GM12891 (cell line): ENCODE results near the gene RFC5.
"Not testable (repeated sequence)": the region's sequence is repeated elsewhere in the genome, so short reads cannot be mapped to it uniquely, and the experiment has no call there.

Experiments
- DNase-seq: peaks from one replicate; pipeline ENCODE4 v3.0.0; 2011; ENCODE audit warnings: low spot score; ENCODE audit not compliant: insufficient read length
- FAIRE-seq: peaks from 2 replicates; lab custom pipeline; 2011; peaks lifted over from hg19 to GRCh38; lab: Jason Lieb, UNC
- PAX5 ChIP-seq: IDR thresholded peaks from 2 replicates; pipeline ENCODE4 v1.6.1; 2011; ENCODE audit warnings: low read length, moderate library complexity, mild to moderate bottlenecking; ENCODE audit not compliant: insufficient read depth, severe bottlenecking
- POLR2A ChIP-seq: IDR thresholded peaks from 2 replicates; pipeline ENCODE4 v1.6.1; 2011; ENCODE audit warnings: low read depth, low read length, control low read depth
- POLR2AphosphoS5 ChIP-seq: IDR thresholded peaks from 2 replicates; pipeline ENCODE4 v1.6.1; 2011; ENCODE audit warnings: low read depth, low read length, control low read depth
- POU2F2 ChIP-seq: IDR thresholded peaks from 2 replicates; pipeline ENCODE4 v1.6.1; 2011; ENCODE audit warnings: low read depth, mild to moderate bottlenecking, control low read depth, low read length, moderate library complexity
- SPI1 ChIP-seq: IDR thresholded peaks from 2 replicates; pipeline ENCODE4 v1.6.1; 2011; ENCODE audit warnings: low read depth, low read length, control low read depth
- TAF1 ChIP-seq: IDR thresholded peaks from 2 replicates; pipeline ENCODE4 v1.6.1; 2011; ENCODE audit warnings: low read depth, low read length, control low read depth

Gene RFC5

GRCh38 chr12:118013283-118013682 lies 3.2 kb upstream of the RFC5 start:
- TF ChIP-seq PAX5 (no peak), POLR2AphosphoS5 (no peak), POU2F2 (no peak)
- DNase-seq, result no peak
- FAIRE-seq, result no peak

GRCh38 chr12:118015306-118015705 lies 1.2 kb upstream of the RFC5 start:
- TF ChIP-seq POLR2AphosphoS5, result no peak
- TF ChIP-seq PAX5, result no peak
- TF ChIP-seq SPI1, result no peak
- no peak for TF ChIP-seq TAF1
- TF ChIP-seq POLR2A, result no peak
- no peak for TF ChIP-seq POU2F2
- DNase-seq, result no peak
- no peak for FAIRE-seq

- DNase-seq (no peak), FAIRE-seq (no peak)
- TF ChIP-seq SPI1 (no peak), POU2F2 (no peak), POLR2A (no peak), POLR2AphosphoS5 (no peak), TAF1 (no peak), PAX5 (no peak)
Measured at GRCh38 chr12:118015944-118016343, 559 bp upstream of the RFC5 start.

- FAIRE-seq (no peak), DNase-seq (no peak)
- no peak for TF ChIP-seq POU2F2
- TF ChIP-seq POLR2A, result no peak
- TF ChIP-seq SPI1, result no peak
- no peak for TF ChIP-seq POLR2AphosphoS5
- TF ChIP-seq PAX5, result no peak
- TF ChIP-seq TAF1, result no peak
Measured at GRCh38 chr12:118017926-118018325, 1.4 kb downstream of the RFC5 start.

GRCh38 chr12:118020036-118020435 lies 3.5 kb downstream of the RFC5 start:
- no peak for FAIRE-seq

DNA sequence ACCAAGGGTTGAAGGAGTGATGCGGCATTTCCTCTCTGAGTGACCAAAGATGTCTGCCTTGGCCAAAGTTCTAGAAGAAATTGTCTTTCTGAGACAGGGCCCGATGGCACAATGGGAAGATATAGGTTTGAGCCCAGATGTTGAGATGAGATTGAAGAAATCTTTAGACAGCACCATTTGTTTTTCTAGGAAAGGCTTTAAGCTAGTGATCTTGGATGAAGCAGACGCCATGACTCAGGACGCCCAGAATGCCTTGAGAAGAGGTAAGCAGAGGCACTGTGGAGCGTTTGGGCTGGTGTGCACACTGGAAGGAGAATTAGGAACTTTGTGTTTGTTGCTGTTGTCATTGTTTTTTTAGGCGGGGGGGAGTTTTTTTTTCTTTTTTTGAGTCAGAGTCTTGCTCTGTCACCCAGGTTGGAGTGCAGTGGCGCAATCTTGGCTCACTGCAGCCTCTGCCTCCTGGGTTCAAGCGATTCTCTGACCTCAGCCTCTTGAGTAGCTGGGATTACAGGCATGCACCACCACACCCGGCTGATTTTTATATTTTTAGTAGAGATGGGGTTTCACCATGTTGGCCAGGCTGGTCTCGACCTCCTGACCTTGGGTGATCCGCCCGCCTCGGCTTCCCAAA lies 5.7 kb downstream of the RFC5 start:
- FAIRE-seq, result not testable (repeated sequence)

More at GRCh38 chr12:118020036-118020435, 3.5 kb downstream of the RFC5 start:
- TF ChIP-seq POU2F2 (no peak), POLR2A (no peak), POLR2AphosphoS5 (no peak), TAF1 (no peak), SPI1 (no peak), PAX5 (no peak)
- DNase-seq, result no peak

GRCh38 chr12:118022728-118023109 lies 6.2 kb downstream of the RFC5 start:
- DNase-seq (no peak), FAIRE-seq (no peak)
- no peak for TF ChIP-seq POU2F2
- TF ChIP-seq POLR2A, result no peak
- TF ChIP-seq PAX5, result no peak

More for the DNA sequence above, 5.7 kb downstream of the RFC5 start:
- DNase-seq, result not testable (repeated sequence)

- TF ChIP-seq POLR2A, result no peak
- TF ChIP-seq TAF1, result no peak
- no peak for TF ChIP-seq SPI1
- no peak for TF ChIP-seq PAX5
- TF ChIP-seq POU2F2, result no peak
- no peak for TF ChIP-seq POLR2AphosphoS5
- DNase-seq (no peak), FAIRE-seq (no peak)
Measured at GRCh38 chr12:118023301-118023860, 6.9 kb downstream of the RFC5 start.

- FAIRE-seq (no peak), DNase-seq (no peak)
- no peak for TF ChIP-seq SPI1
- no peak for TF ChIP-seq PAX5
- TF ChIP-seq TAF1, result no peak
- TF ChIP-seq POU2F2, result no peak
- TF ChIP-seq POLR2A, result no peak
Measured at GRCh38 chr12:118025168-118025567, 8.7 kb downstream of the RFC5 start.

- TF ChIP-seq PAX5 (no peak), POU2F2 (no peak), SPI1 (no peak), POLR2AphosphoS5 (no peak; the same call in 1 of the 2 replicates), TAF1 (no peak), POLR2A (no peak)
- DNase-seq (no peak), FAIRE-seq (no peak)
Measured at GRCh38 chr12:118029166-118029565, 12.7 kb downstream of the RFC5 start.

DNA sequence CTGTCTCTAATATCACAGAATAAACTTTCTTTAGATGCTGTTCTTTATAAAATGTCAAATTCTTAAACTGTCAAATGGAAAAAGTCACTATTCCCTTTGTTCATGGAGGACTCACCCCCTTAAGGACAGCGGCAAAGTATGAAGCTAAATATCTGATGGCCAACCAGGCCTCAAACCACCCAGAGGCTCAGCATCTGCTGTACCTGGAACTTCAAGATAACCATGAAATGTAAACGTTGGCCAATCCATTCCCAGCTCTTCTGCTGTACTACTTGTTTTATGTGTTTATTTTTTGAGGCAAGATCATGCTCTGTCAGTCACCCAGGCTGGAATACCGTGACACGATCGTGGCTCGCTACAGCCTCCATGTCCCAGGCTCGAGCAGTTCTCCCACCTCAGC lies 15.7 kb downstream of the RFC5 start:
- FAIRE-seq (peak; percentile 40), DNase-seq (no peak)
- no peak for TF ChIP-seq POU2F2
- TF ChIP-seq PAX5, result no peak
- no peak for TF ChIP-seq SPI1
- no peak for TF ChIP-seq TAF1
- no peak for TF ChIP-seq POLR2AphosphoS5
- no peak for TF ChIP-seq POLR2A
